Neural crest cell (in vitro differentiated cells): ENCODE measurements around the gene SEC24A. TPM values are rescaled to one million over a fixed set of nuclear protein-coding genes. Genes with fewer than 3 reads are reported as not detected.

Experiments
- DNase-seq: peaks from one replicate; pipeline ENCODE4 v3.0.0; 2021; ENCODE audit warnings: low read depth, mixed read lengths, low spot score
- H3K27ac Mint-ChIP-seq: one replicate; pipeline ENCODE4 v1.8.0; 2021; ENCODE audit warnings: mild to moderate bottlenecking, mixed read lengths; ENCODE audit not compliant: unreplicated experiment
- H3K27me3 Mint-ChIP-seq: 2 replicates; pipeline ENCODE4 v1.8.0; 2021; ENCODE audit warnings: low read depth, mild to moderate bottlenecking, mixed read lengths
- H3K36me3 Mint-ChIP-seq: 2 replicates; pipeline ENCODE4 v1.8.0; 2021; ENCODE audit warnings: low read depth, mild to moderate bottlenecking, mixed read lengths
- H3K4me1 Mint-ChIP-seq: 2 replicates; pipeline ENCODE4 v1.8.0; 2021; ENCODE audit warnings: mixed read lengths
- H3K4me3 Mint-ChIP-seq: one replicate; pipeline ENCODE4 v1.8.0; 2021; ENCODE audit warnings: mild to moderate bottlenecking, mixed read lengths
- H3K9me3 Mint-ChIP-seq: 2 replicates; pipeline ENCODE4 v1.8.0; 2021; ENCODE audit warnings: mixed read lengths
- total RNA-seq: library from RNA; stranded (reverse); gene quantifications from 2 replicates; pipeline ENCODE4 v1.2.1, GENCODE V29; 2021
- TF ChIP-seq, protein P1 (sequence below): fragments of 200-600 bp; sonication (generic); conservative IDR thresholded peaks from 2 replicates; pipeline ENCODE4 v1.5.0; 2021; ENCODE audit warnings: antibody characterized with exemption, mild to moderate bottlenecking

The SEC24A gene
- total RNA-seq, 1 donor from 2014 or later = 21.6 TPM

DNA sequence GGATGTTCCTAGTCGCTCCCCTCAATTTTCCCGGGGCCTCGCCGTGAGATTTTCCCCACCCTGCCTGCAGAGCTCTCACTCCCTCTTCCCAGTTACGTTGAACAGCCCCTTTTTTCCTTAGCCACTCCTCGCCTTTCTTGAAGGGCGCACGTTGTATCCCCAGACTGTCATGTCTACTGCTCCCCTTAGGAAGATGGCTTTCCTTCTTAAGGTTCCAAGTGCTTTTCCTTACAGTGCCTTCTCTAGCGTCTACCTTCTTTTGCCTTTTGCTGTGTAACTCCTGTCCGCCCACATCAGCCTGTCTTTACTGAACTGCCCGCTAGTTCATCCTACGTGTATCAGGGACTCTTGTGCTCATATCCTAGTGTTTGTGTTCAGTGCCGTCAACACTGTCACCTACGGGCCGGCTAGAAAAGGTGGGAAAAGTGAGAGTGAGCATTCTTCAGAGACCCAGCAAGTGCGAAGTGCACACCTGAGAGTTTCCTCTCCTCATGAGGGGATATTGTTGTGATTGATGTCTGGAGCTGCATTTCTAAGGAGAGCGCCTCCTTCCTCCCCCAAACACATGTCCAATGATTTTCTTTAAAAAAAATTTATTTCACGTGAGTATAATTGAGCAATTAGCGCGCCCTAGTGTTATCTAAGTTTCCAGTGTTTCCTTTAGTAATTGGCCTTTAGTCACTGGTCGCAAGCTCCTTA, 90.5 kb downstream of the SEC24A start:
- Mint-ChIP-seq H3K36me3 (no peaks in the 10 kb centered on the region), H3K27ac (peak overlapping the region; percentile 98), H3K4me3 (peak overlapping the region; percentile 97), H3K9me3 (no peaks in the 10 kb centered on the region), H3K27me3 (no peaks in the 10 kb centered on the region), H3K4me1 (peaks cover 13% of the 10 kb centered on the region)
- TF ChIP-seq, protein P1, sequence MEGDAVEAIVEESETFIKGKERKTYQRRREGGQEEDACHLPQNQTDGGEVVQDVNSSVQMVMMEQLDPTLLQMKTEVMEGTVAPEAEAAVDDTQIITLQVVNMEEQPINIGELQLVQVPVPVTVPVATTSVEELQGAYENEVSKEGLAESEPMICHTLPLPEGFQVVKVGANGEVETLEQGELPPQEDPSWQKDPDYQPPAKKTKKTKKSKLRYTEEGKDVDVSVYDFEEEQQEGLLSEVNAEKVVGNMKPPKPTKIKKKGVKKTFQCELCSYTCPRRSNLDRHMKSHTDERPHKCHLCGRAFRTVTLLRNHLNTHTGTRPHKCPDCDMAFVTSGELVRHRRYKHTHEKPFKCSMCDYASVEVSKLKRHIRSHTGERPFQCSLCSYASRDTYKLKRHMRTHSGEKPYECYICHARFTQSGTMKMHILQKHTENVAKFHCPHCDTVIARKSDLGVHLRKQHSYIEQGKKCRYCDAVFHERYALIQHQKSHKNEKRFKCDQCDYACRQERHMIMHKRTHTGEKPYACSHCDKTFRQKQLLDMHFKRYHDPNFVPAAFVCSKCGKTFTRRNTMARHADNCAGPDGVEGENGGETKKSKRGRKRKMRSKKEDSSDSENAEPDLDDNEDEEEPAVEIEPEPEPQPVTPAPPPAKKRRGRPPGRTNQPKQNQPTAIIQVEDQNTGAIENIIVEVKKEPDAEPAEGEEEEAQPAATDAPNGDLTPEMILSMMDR = no peak
- peak; percentile 10 for DNase-seq

DNA sequence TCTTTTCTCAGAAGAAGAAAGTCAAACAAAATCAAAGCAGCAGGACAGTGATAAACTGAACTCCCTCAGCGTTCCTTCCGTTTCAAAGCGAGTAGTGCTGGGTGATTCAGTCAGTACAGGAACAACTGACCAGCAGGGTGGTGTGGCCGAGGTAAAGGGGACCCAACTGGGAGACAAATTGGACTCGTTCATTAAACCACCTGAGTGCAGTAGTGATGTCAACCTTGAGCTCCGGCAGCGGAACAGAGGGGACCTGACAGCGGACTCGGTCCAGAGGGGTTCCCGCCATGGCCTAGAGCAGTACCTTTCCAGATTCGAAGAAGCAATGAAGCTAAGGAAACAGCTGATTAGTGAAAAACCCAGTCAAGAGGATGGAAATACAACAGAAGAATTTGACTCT, 92.5 kb downstream of the SEC24A start:
- Mint-ChIP-seq H3K27me3 (no peaks in the 10 kb centered on the region), H3K9me3 (no peaks in the 10 kb centered on the region), H3K4me3 (peak overlapping the region; percentile 61), H3K36me3 (no peaks in the 10 kb centered on the region), H3K27ac (no peak overlapping the region), H3K4me1 (peaks cover 13% of the 10 kb centered on the region)
- no peak for DNase-seq
- TF ChIP-seq, protein P1 = no peak

DNA sequence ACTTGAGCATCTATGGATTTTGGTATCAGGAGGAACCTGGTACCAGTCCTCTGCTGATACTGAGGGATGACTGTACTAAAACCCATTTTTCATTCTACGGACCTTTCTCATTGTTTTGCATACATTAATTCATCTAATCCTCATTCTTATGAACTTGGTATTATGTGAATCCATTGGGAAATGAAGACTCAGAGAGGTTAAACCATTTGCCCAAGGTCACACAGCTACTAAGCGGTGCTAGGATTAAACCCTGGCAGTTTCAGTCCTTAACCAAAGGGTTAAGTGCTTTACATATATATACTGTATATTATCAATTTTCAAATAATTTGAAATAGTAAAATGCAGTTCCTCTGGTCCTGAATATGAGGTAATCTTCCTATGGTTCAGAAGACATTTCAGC, 93.5 kb downstream of the SEC24A start:
- H3K36me3 Mint-ChIP-seq = no peaks in the 10 kb centered on the region
- no peaks in the 10 kb centered on the region for H3K27me3 Mint-ChIP-seq
- peak overlapping the region; percentile 41 for H3K4me3 Mint-ChIP-seq
- H3K27ac Mint-ChIP-seq = no peak overlapping the region
- TF ChIP-seq, protein P1 = no peak
- H3K4me1 Mint-ChIP-seq = peaks cover 13% of the 10 kb centered on the region
- no peak for DNase-seq
- H3K9me3 Mint-ChIP-seq = no peaks in the 10 kb centered on the region

DNA sequence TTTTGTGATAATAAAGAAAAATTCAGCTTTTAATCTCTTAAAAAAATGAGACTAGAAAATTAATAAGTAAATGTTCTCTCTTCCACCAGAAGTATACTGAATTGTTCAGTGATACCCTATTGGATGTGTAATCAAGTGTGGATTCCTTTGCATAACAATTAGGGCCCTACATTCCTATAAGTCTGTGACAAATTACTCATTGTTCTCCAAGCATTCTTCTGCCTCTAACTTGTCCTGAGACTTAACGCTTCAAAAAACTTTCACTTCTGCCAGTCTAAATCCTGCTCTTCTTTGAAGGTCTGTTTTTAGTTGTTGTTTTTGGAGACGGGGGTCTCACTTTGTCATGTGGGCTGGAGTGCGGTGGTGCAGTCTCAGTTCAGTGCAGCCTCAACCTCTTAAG, 100.8 kb downstream of the SEC24A start:
- no peak for DNase-seq
- no peak overlapping the region for H3K4me3 Mint-ChIP-seq
- no peak overlapping the region for H3K27ac Mint-ChIP-seq
- H3K27me3 Mint-ChIP-seq = no peaks in the 10 kb centered on the region
- H3K36me3 Mint-ChIP-seq = no peaks in the 10 kb centered on the region
- TF ChIP-seq, protein P1 = no peak
- H3K9me3 Mint-ChIP-seq = no peaks in the 10 kb centered on the region
- H3K4me1 Mint-ChIP-seq = peaks cover 4% of the 10 kb centered on the region

DNA sequence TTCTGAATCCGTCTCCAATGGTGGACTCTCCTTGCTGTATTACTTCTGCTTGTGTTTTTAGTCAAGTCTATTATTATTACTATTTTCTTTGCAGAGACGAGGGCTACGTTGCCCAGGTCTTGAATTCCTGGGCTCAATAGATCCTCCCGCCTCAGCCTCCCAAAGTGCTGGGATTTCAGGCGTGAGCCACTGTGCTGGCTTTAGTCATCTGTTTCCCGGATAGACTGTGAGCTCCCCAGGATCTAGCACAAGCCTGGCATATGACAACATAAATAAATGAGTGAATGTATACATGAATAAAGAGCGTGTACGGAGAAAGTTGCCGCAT, 109.6 kb downstream of the SEC24A start:
- TF ChIP-seq, protein P1 = no peak
- H3K9me3 Mint-ChIP-seq = no peaks in the 10 kb centered on the region
- no peaks in the 10 kb centered on the region for H3K27me3 Mint-ChIP-seq
- no peak for DNase-seq
- H3K4me1 Mint-ChIP-seq = peaks cover 33% of the 10 kb centered on the region
- H3K36me3 Mint-ChIP-seq = no peaks in the 10 kb centered on the region
- H3K4me3 Mint-ChIP-seq = peak overlapping the region; percentile 99
- H3K27ac Mint-ChIP-seq = peak overlapping the region; percentile 4
